Gastrocnemius medialis (tissue), 4 donors: ENCODE results near the gene KCNQ5. TPM values are rescaled to one million over a fixed set of nuclear protein-coding genes. Genes with fewer than 3 reads are reported as not detected.

Experiments used
- ATAC-seq, 2 donors: fragments of 150-250 bp; one replicate each; pipeline ENCODE4 v1.9.1; 2016
- DNase-seq, 2 donors: peaks; one replicate each; pipeline ENCODE4 v3.0.0-alpha.2; 2019
- H3K27ac ChIP-seq, 4 donors: fragments of 200-600 bp; sonication (generic); 1 replicate in 1 of 4; 2 replicates in 3 of 4; pipeline ENCODE4 v1.5.1; 2016 to 2018; ENCODE audit warnings: mild to moderate bottlenecking in 2 of 4, moderate library complexity in 1 of 4
- H3K27me3 ChIP-seq, 3 donors: fragments of 200-600 bp; sonication (generic) in 2 of 3; 1 replicate in 1 of 3; 2 replicates in 2 of 3; pipeline versions ENCODE4 v1.5.1 to v1.6.0; 2016 to 2019; ENCODE audit warnings: mild to moderate bottlenecking in 1 of 3, moderate library complexity in 1 of 3
- H3K36me3 ChIP-seq, 2 donors: fragments of 200-600 bp; sonication (generic) in 1 of 2; one replicate each; pipeline ENCODE4 v1.5.1; 2017 to 2018
- H3K4me1 ChIP-seq, 2 donors: fragments of 200-600 bp; sonication (generic) in 1 of 2; one replicate each; pipeline ENCODE4 v1.5.1; 2016 to 2017; ENCODE audit warnings: mild to moderate bottlenecking in 2 of 2
- H3K4me3 ChIP-seq, 4 donors: fragments of 200-600 bp; sonication (generic) in 3 of 4; 1 replicate in 1 of 4; 2 replicates in 3 of 4; pipeline ENCODE4 v1.5.1; 2016 to 2019; ENCODE audit warnings: mild to moderate bottlenecking in 2 of 4
- H3K9me3 ChIP-seq, 3 donors: fragments of 200-600 bp; sonication (generic) in 2 of 3; 1 replicate in 1 of 3; 2 replicates in 2 of 3; pipeline ENCODE4 v1.5.1; 2016 to 2019
- CTCF ChIP-seq, 5 experiments: fragments of 450-650 bp in 3 of 5; fragments of 200-600 bp in 2 of 5; sonication (generic) in 2 of 5; IDR thresholded peaks in 4 of 5; conservative IDR thresholded peaks in 1 of 5; 1 replicate in 4 of 5; 2 replicates in 1 of 5; pipeline ENCODE4 v1.5.1; 2016 to 2019; ENCODE audit warnings: antibody characterized with exemption in 5 of 5, mild to moderate bottlenecking in 3 of 5, moderate library complexity in 3 of 5
- POLR2A ChIP-seq, 2 donors: fragments of 450-650 bp; IDR thresholded peaks; one replicate each; pipeline ENCODE4 v1.6.1; 2017; ENCODE audit warnings: antibody characterized with exemption in 2 of 2, mild to moderate bottlenecking in 2 of 2, moderate library complexity in 2 of 2
- in situ Hi-C, 4 donors: fragments of 200-750 bp; cut with MboI; loops; one replicate each; pipeline versions ENCODE4 v1.15.0 to v1.8.0; 2017; ENCODE audit warnings: low sequenced_read_pairs in 4 of 4
- intact Hi-C: fragments of 100-400 bp; cut with DNase I; formaldehyde crosslinking; loops from one replicate; pipeline ENCODE4 v1.15.1; 2023; ENCODE audit warnings: low total_unique reads
- total RNA-seq, 4 donors: library from RNA; depleted of rRNA; stranded (reverse); fragments of >200 nt; gene quantifications; one replicate each; pipeline versions ENCODE4 v1.1.0 to v1.2.3, GENCODE V29; 2016

Gene KCNQ5
- total RNA-seq, 4 donors from 2014 or later = 5.3 to 19.3 (median 15.1) TPM

- Histone ChIP-seq H3K4me3 (no peak overlapping the region), H3K4me1 (no peaks in the 10 kb centered on the region), H3K9me3 (no peaks in the 10 kb centered on the region), H3K27me3 (no peaks in the 10 kb centered on the region), H3K36me3 (no peaks in the 10 kb centered on the region), H3K27ac (no peak overlapping the region)
- DNase-seq = no peak
- no peak for ATAC-seq
- TF ChIP-seq CTCF (IDR thresholded peaks at IDR 0.05 in 4 of 5, conservative IDR thresholded peaks at IDR 0.05 in 1 of 5) (no peak), POLR2A (IDR thresholded peaks at IDR 0.05) (no peak)
- intact Hi-C loops = no loop called here
- in situ Hi-C loops = no loop called here
Measured at GRCh38 chr6:72675396-72675795, 53.5 kb downstream of the KCNQ5 start.

- in situ Hi-C loops (no loop called here), intact Hi-C loops (no loop called here)
- no peak overlapping the region for H3K4me3 ChIP-seq
- H3K27ac ChIP-seq = no peak overlapping the region
- H3K4me1 ChIP-seq = no peaks in the 10 kb centered on the region
- no peaks in the 10 kb centered on the region for H3K27me3 ChIP-seq
- ATAC-seq = no peak
- no peak for DNase-seq
- no peaks in the 10 kb centered on the region for H3K9me3 ChIP-seq
- no peaks in the 10 kb centered on the region for H3K36me3 ChIP-seq
- TF ChIP-seq CTCF (IDR thresholded peaks at IDR 0.05 in 4 of 5, conservative IDR thresholded peaks at IDR 0.05 in 1 of 5) (no peak), POLR2A (IDR thresholded peaks at IDR 0.05) (no peak)
Measured at GRCh38 chr6:72676995-72677394, 55.1 kb downstream of the KCNQ5 start.

DNA sequence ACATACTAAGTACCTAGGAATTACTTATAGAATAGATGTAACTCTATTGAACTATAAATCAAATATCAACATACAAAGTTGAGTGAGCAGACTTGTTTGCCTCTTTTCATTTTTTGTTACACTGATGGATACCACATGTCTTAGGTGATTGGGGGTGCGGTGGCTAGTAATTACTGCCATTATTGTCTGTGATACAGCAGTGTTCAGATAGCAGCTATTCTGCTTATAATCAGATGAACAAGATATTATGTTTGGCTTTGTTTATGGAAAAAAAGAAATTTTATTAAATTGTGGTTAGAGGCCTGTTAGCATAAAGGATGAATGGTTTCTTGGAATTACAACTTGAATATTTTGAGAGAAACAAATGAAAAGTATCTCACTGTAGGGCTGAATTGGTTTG, 55.9 kb downstream of the KCNQ5 start:
- ATAC-seq (no peak), DNase-seq (no peak)
- H3K27me3 ChIP-seq = no peaks in the 10 kb centered on the region
- no peak for TF ChIP-seq POLR2A (IDR thresholded peaks at IDR 0.05)
- TF ChIP-seq CTCF (IDR thresholded peaks at IDR 0.05 in 4 of 5, conservative IDR thresholded peaks at IDR 0.05 in 1 of 5) = no peak
- H3K4me3 ChIP-seq = no peak overlapping the region
- intact Hi-C loops (no loop called here), in situ Hi-C loops (no loop called here)
- no peaks in the 10 kb centered on the region for H3K9me3 ChIP-seq
- no peak overlapping the region for H3K27ac ChIP-seq
- H3K4me1 ChIP-seq = no peaks in the 10 kb centered on the region
- no peaks in the 10 kb centered on the region for H3K36me3 ChIP-seq

GRCh38 chr6:72683797-72684196, 61.9 kb downstream of the KCNQ5 start:
- intact Hi-C loops = no loop called here
- Histone ChIP-seq H3K27me3 (no peaks in the 10 kb centered on the region), H3K4me3 (no peak overlapping the region), H3K36me3 (peaks cover 0 to 6% of the 10 kb centered on the region in 2 donors), H3K9me3 (no peaks in the 10 kb centered on the region), H3K27ac (no peak overlapping the region), H3K4me1 (no peaks in the 10 kb centered on the region)
- ATAC-seq (no peak), DNase-seq (no peak)
- no peak for TF ChIP-seq POLR2A (IDR thresholded peaks at IDR 0.05)
- no peak for TF ChIP-seq CTCF (IDR thresholded peaks at IDR 0.05 in 4 of 5, conservative IDR thresholded peaks at IDR 0.05 in 1 of 5)
- in situ Hi-C loops = no loop called here
